Astrocyte (in vitro differentiated cells and primary cell): ENCODE data around the gene PLXDC1.

Experiments used
- EZH2 ChIP-seq: IDR thresholded peaks from 2 replicates; pipeline ENCODE4 v1.6.1; 2012; ENCODE audit warnings: mild to moderate bottlenecking, low read length, inconsistent platforms; ENCODE audit not compliant: insufficient read depth
- TF ChIP-seq, protein P1 (sequence below): IDR thresholded peaks from 2 replicates; pipeline ENCODE4 v1.5.1; 2011; ENCODE audit warnings: low read depth, mild to moderate bottlenecking, inconsistent platforms, low read length, moderate library complexity; ENCODE audit not compliant: insufficient read depth

- TF ChIP-seq, protein P1, sequence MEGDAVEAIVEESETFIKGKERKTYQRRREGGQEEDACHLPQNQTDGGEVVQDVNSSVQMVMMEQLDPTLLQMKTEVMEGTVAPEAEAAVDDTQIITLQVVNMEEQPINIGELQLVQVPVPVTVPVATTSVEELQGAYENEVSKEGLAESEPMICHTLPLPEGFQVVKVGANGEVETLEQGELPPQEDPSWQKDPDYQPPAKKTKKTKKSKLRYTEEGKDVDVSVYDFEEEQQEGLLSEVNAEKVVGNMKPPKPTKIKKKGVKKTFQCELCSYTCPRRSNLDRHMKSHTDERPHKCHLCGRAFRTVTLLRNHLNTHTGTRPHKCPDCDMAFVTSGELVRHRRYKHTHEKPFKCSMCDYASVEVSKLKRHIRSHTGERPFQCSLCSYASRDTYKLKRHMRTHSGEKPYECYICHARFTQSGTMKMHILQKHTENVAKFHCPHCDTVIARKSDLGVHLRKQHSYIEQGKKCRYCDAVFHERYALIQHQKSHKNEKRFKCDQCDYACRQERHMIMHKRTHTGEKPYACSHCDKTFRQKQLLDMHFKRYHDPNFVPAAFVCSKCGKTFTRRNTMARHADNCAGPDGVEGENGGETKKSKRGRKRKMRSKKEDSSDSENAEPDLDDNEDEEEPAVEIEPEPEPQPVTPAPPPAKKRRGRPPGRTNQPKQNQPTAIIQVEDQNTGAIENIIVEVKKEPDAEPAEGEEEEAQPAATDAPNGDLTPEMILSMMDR, result no peak
- TF ChIP-seq EZH2, result no peak
These were observed 124.4 kb downstream of the PLXDC1 start for GRCh38 chr17:39026980-39027451.
